IMR-90 (cell line): ENCODE measurements around the gene ZFYVE28. TPM values are rescaled to one million over a fixed set of nuclear protein-coding genes. Genes with fewer than 3 reads are reported as not detected.

Experiments used
- ATAC-seq: fragments of 200-7000 bp; cut with Tn5 transposase; 2 replicates; pipeline ENCODE4 v1.9.1; 2020; ENCODE audit warnings: low read depth, mild to moderate bottlenecking, moderate library complexity
- BruUV-seq: library from RNA; stranded (reverse); fragments of 400-500 nt; replicated peaks from 2 replicates; lab custom pipeline; 2021; lab: Mats Ljungman, UMichigan
- CTCF ChIA-PET: fragments of 300-600 bp; formaldehyde crosslinking; extraction: SDS; loops from one replicate; lab custom pipeline; 2021; ENCODE audit warnings: antibody characterized with exemption; lab: Yijun Ruan, JAX
- POLR2A ChIA-PET: fragments of 300-600 bp; sonication (Branson Sonifier 250); formaldehyde crosslinking; loops from one replicate; lab custom pipeline; 2022; ENCODE audit warnings: antibody characterized with exemption; ENCODE audit not compliant: unreplicated experiment; lab: Charles Lee
- DNase-seq: peaks from one replicate; pipeline ENCODE4 v3.0.0; 2013
- H2AFZ ChIP-seq: replicated peaks from 2 replicates; pipeline ENCODE3; 2013; ENCODE audit warnings: low read length, mild to moderate bottlenecking; ENCODE audit not compliant: poor library complexity
- H2AK5ac ChIP-seq: 2 replicates; pipeline ENCODE4 v1.6.1; 2013; ENCODE audit warnings: low read depth, low read length, inconsistent platforms
- H2AK9ac ChIP-seq: replicated peaks from 2 replicates; pipeline ENCODE3; 2013; ENCODE audit warnings: mild to moderate bottlenecking, low read depth, low read length, moderate library complexity; ENCODE audit not compliant: poor library complexity
- H2BK120ac ChIP-seq: 2 replicates; pipeline ENCODE4 v1.6.1; 2013; ENCODE audit warnings: low read depth, low read length, inconsistent platforms
- H2BK15ac ChIP-seq: 3 replicates; pipeline ENCODE4 v1.6.1; 2013; ENCODE audit warnings: low read depth, low read length, inconsistent platforms
- H2BK20ac ChIP-seq: 2 replicates; pipeline ENCODE4 v1.6.1; 2013; ENCODE audit warnings: low read depth, mild to moderate bottlenecking, inconsistent platforms, low read length, moderate library complexity
- H2BK5ac ChIP-seq: 2 replicates; pipeline ENCODE4 v1.6.1; 2013; ENCODE audit warnings: mild to moderate bottlenecking, low read depth, low read length, inconsistent platforms; ENCODE audit not compliant: poor library complexity, severe bottlenecking
- H3K14ac ChIP-seq: replicated peaks from 2 replicates; pipeline ENCODE4 v1.6.1; 2013; ENCODE audit warnings: low read depth, low read length, inconsistent platforms
- H3K18ac ChIP-seq: 2 replicates; pipeline ENCODE4 v1.6.1; 2013; ENCODE audit warnings: low read depth, low read length, control low read depth
- H3K23ac ChIP-seq: 2 replicates; pipeline ENCODE4 v1.6.1; 2013; ENCODE audit warnings: low read depth, low read length, inconsistent platforms
- H3K27ac ChIP-seq: 2 replicates; pipeline ENCODE4 v1.5.1; 2013; ENCODE audit warnings: mild to moderate bottlenecking, control low read depth, low read length; ENCODE audit not compliant: insufficient read depth
- H3K27me3 ChIP-seq: 2 replicates; pipeline ENCODE4 v1.6.1; 2013; ENCODE audit warnings: low read length; ENCODE audit not compliant: control insufficient read depth, insufficient read depth
- H3K36me3 ChIP-seq: 2 replicates; pipeline ENCODE4 v1.6.1; 2013; ENCODE audit warnings: low read length, mixed read lengths; ENCODE audit not compliant: control insufficient read depth, insufficient read depth
- H3K4ac ChIP-seq: 2 replicates; pipeline ENCODE4 v1.6.1; 2013; ENCODE audit warnings: low read depth, low read length, inconsistent platforms
- H3K4me1 ChIP-seq: 2 replicates; pipeline ENCODE4 v1.6.1; 2013; ENCODE audit warnings: low read length, mixed read lengths; ENCODE audit not compliant: control insufficient read depth, insufficient read depth
- H3K4me2 ChIP-seq: 2 replicates; pipeline ENCODE4 v1.6.1; 2013; ENCODE audit warnings: low read depth, mild to moderate bottlenecking, control low read depth, low read length, moderate library complexity
- H3K4me3 ChIP-seq: 2 replicates; pipeline ENCODE4 v1.5.1; 2013; ENCODE audit warnings: low read depth, mild to moderate bottlenecking, control low read depth, low read length, moderate library complexity; ENCODE audit not compliant: insufficient read depth
- H3K56ac ChIP-seq: 2 replicates; pipeline ENCODE4 v1.6.1; 2013; ENCODE audit warnings: low read length, inconsistent platforms; ENCODE audit not compliant: insufficient read depth; ENCODE audit errors: extremely low read depth
- H3K79me1 ChIP-seq, 2 experiments: 2 replicates each; pipeline ENCODE4 v1.6.1; 2013; ENCODE audit warnings: low read length in 2 of 2, inconsistent platforms in 1 of 2, low read depth in 1 of 2
- H3K9ac ChIP-seq: 2 replicates; pipeline ENCODE4 v1.6.1; 2013; ENCODE audit warnings: low read depth, low read length, control low read depth
- H3K9me1 ChIP-seq: 2 replicates; pipeline ENCODE4 v1.6.1; 2013; ENCODE audit warnings: low read length, inconsistent platforms; ENCODE audit not compliant: insufficient read depth
- H3K9me3 ChIP-seq: 2 replicates; pipeline ENCODE4 v1.6.1; 2013; ENCODE audit warnings: low read length; ENCODE audit not compliant: control insufficient read depth, insufficient read depth
- H4K20me1 ChIP-seq: 2 replicates; pipeline ENCODE4 v1.6.1; 2013; ENCODE audit warnings: low read length, inconsistent platforms; ENCODE audit not compliant: insufficient read depth
- H4K5ac ChIP-seq: 2 replicates; pipeline ENCODE4 v1.6.1; 2013; ENCODE audit warnings: mild to moderate bottlenecking, low read depth, low read length, control low read depth
- H4K8ac ChIP-seq, 2 experiments: 2 replicates each; pipeline ENCODE4 v1.6.1; 2013; ENCODE audit warnings: low read depth in 2 of 2, low read length in 2 of 2, control low read depth in 1 of 2, inconsistent platforms in 1 of 2
- H4K91ac ChIP-seq: 2 replicates; pipeline ENCODE4 v1.6.1; 2013; ENCODE audit warnings: low read depth, low read length, inconsistent platforms; ENCODE audit not compliant: insufficient read depth
- FOS ChIP-seq: fragments of 150-350 bp; IDR thresholded peaks from 2 replicates; pipeline ENCODE4 v1.6.1; 2016; ENCODE audit warnings: low read depth, low read length
- MAFK ChIP-seq: IDR thresholded peaks from 2 replicates; pipeline ENCODE4 v1.6.1; 2012; ENCODE audit warnings: low read depth, low read length, improper control_type of control experiment
- WGBS, 2 experiments: methylation state at CpG; one replicate each; pipeline versions ENCODE4 v1.1.5 to v1.1.7; 2013; ENCODE audit warnings: missing lambda C conversion rate in 2 of 2; ENCODE audit not compliant: insufficient read length in 1 of 2; ENCODE audit errors: extremely low coverage in 2 of 2; 5-methylcytosine and 5-hydroxymethylcytosine counted together
- dilution Hi-C: fragments of 300-500 bp; cut with HindIII; formaldehyde crosslinking; loops from one replicate; pipeline ENCODE4 v1.14.3; 2018; ENCODE audit warnings: low sequenced_read_pairs; ENCODE audit not compliant: unreplicated experiment
- in situ Hi-C: fragments of 300-500 bp; cut with MboI; formaldehyde crosslinking; loops from 3 replicates; pipeline ENCODE4 v1.14.3; 2019; ENCODE audit warnings: low sequenced_read_pairs, inconsistent platforms, mixed read lengths
- intact Hi-C: fragments of 100-400 bp; cut with micrococcal nuclease; formaldehyde crosslinking; loops from 2 replicates; pipeline ENCODE4 v1.10.0; 2022
- polyA plus RNA-seq, 3 experiments: library from polyadenylated mRNA; depleted of rRNA; stranded (reverse); fragments of >200 nt; gene quantifications; 2 replicates each; pipeline ENCODE4 v1.2.3, GENCODE V29; 2012; ENCODE audit warnings: low replicate concordance in 1 of 3
- total RNA-seq: library from RNA; depleted of rRNA; stranded (reverse); fragments of >200 nt; gene quantifications from 2 replicates; pipeline ENCODE4 v1.2.3, GENCODE V29; 2012

ZFYVE28 gene
- total and polyA plus RNA-seq, 2 of the 4 experiments (the other 2 are of a cell fraction) = 0.36 to 1.2 TPM

DNA sequence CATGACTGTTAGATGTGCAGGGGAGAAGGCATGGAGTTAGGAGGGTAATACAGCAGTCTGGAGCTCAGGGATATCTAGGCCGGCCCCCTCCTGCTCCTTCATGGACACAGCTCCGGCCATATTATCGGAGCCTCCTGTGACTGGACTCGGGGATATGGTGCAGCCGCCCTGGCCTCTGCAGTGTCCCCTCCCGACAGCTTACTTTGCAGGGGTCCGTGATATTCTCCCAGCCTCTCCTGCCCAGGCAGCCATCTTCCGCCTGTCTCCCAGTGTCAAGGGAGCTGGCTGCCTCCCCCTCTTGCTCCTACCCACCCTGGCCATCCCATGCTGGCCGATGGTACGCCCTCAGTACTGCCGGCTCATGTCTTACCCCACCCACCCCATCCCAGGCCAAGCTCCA, 30.6 kb upstream of the ZFYVE28 start:
- no peak overlapping the region for H3K27ac ChIP-seq
- H4K20me1 ChIP-seq = no peaks in the 10 kb centered on the region; the same call in 1 of the 2 replicates
- H3K36me3 ChIP-seq = no peaks in the 10 kb centered on the region
- no peak overlapping the region for H2AK5ac ChIP-seq
- in situ Hi-C loops = no loop called here
- no peak overlapping the region for H4K8ac ChIP-seq
- TF ChIP-seq FOS (no peak), MAFK (no peak)
- H3K4me2 ChIP-seq = no peak overlapping the region
- POLR2A ChIA-PET = no interaction called here
- no peak overlapping the region for H3K56ac ChIP-seq
- no peak overlapping the region for H2BK20ac ChIP-seq
- H3K79me1 ChIP-seq = no peaks in the 10 kb centered on the region
- H4K91ac ChIP-seq = no peak overlapping the region
- BruUV-seq = no TSS peak
- H3K4me1 ChIP-seq = no peaks in the 10 kb centered on the region
- no peak overlapping the region for H2BK15ac ChIP-seq
- ATAC-seq = no peak
- H3K9ac ChIP-seq = no peak overlapping the region
- no peak overlapping the region for H2AFZ ChIP-seq
- H3K14ac ChIP-seq = no peak overlapping the region
- H2BK120ac ChIP-seq = no peak overlapping the region
- CTCF ChIA-PET = no interaction called here
- H2AK9ac ChIP-seq = no peak overlapping the region
- H3K4me3 ChIP-seq = no peak overlapping the region
- no peak overlapping the region for H3K18ac ChIP-seq
- no peak overlapping the region for H4K5ac ChIP-seq
- no peak overlapping the region for H3K4ac ChIP-seq
- no peaks in the 10 kb centered on the region for H3K9me1 ChIP-seq
- H3K23ac ChIP-seq = no peak overlapping the region
- no peaks in the 10 kb centered on the region for H3K9me3 ChIP-seq
- intact Hi-C loops = no loop called here
- 83% methylated on average over 8 of the region's 11 CpGs; no CpG with 5 or more reads in 1 of the 2 experiments for WGBS, 2 experiments
- dilution Hi-C loops = no loop called here
- H2BK5ac ChIP-seq = no peak overlapping the region
- no peak for DNase-seq
- H3K27me3 ChIP-seq = peaks cover 26% of the 10 kb centered on the region
